K562 (cell line): Measurements from ENCODE around the gene STPG4. TPM values are rescaled to one million over a fixed set of nuclear protein-coding genes. Genes with fewer than 3 reads are reported as not detected.

ENCODE experiments used
- ATAC-seq: fragments of 200-7000 bp; cut with Tn5 transposase; 3 replicates; pipeline ENCODE4 v1.9.1; 2020; ENCODE audit warnings: moderate library complexity
- BruUV-seq: library from RNA; stranded (reverse); fragments of 400-500 nt; replicated peaks from 2 replicates; lab custom pipeline; 2021; lab: Mats Ljungman, UMichigan
- CTCF ChIA-PET: fragments of 300-600 bp; formaldehyde crosslinking; extraction: SDS; loops from one replicate; lab custom pipeline; 2021; ENCODE audit warnings: low intra/inter-chr PET ratio; lab: Yijun Ruan, JAX
- POLR2A ChIA-PET: fragments of 300-600, 350-650 bp; sonication (Branson Sonifier 250); formaldehyde crosslinking; extraction: SDS; loops from one replicate; lab custom pipeline; 2021; ENCODE audit warnings: antibody characterized with exemption, inconsistent platforms; lab: Yijun Ruan, JAX
- DNase-seq, 4 experiments: peaks; one replicate each; pipeline versions ENCODE4 v3.0.0 to v3.0.0-alpha.2; 2011 to 2018; ENCODE audit warnings: low spot score in 3 of 4, mixed read lengths in 3 of 4; ENCODE audit errors: extremely low read depth in 1 of 4
- FAIRE-seq: peaks from 2 replicates; lab custom pipeline; 2011; peaks lifted over from hg19 to GRCh38; lab: Jason Lieb, UNC
- H2AFZ ChIP-seq: 2 replicates; pipeline ENCODE4 v1.6.0; 2011; ENCODE audit warnings: low read depth, low read length, control low read depth, inconsistent platforms
- H3K27ac ChIP-seq: fragments of 200-600 bp; 3 replicates; pipeline ENCODE4 v1.8.0; 2011; ENCODE audit warnings: low read depth, mild to moderate bottlenecking, control low read depth, inconsistent platforms, low read length, moderate library complexity, mixed read lengths; ENCODE audit errors: extremely low read depth
- H3K27me3 ChIP-seq, 2 experiments: fragments of 300-600 bp in 1 of 2; 2 replicates in 1 of 2; 3 replicates in 1 of 2; pipeline versions ENCODE4 v1.6.0 to v1.8.0; 2011; ENCODE audit warnings: inconsistent platforms in 2 of 2, low read length in 2 of 2, mild to moderate bottlenecking in 1 of 2, mixed read lengths in 1 of 2, moderate library complexity in 1 of 2; ENCODE audit not compliant: control insufficient read depth in 2 of 2, insufficient read depth in 2 of 2
- H3K36me3 ChIP-seq: fragments of 300-600 bp; 3 replicates; pipeline ENCODE4 v1.8.0; 2011; ENCODE audit warnings: mild to moderate bottlenecking, low read length, inconsistent platforms; ENCODE audit not compliant: control insufficient read depth, insufficient read depth
- H3K4me1 ChIP-seq, 2 experiments: fragments of 200-600 bp in 1 of 2; replicated peaks in 1 of 2; 2 replicates in 1 of 2; 3 replicates in 1 of 2; pipeline versions ENCODE4 v1.5.1 to v1.8.0; 2011; ENCODE audit warnings: inconsistent platforms in 2 of 2, low read length in 2 of 2, mild to moderate bottlenecking in 1 of 2, mixed read lengths in 1 of 2, moderate library complexity in 1 of 2; ENCODE audit not compliant: control insufficient read depth in 2 of 2, insufficient read depth in 2 of 2
- H3K4me2 ChIP-seq: 2 replicates; pipeline ENCODE4 v1.6.1; 2011; ENCODE audit warnings: low read length, control low read depth, inconsistent platforms, mixed read lengths; ENCODE audit not compliant: insufficient read depth
- H3K4me3 ChIP-seq: fragments of 200-600 bp; sonication (generic), shearing (Covaris generic); 2 replicates; pipeline ENCODE4 v1.5.1; 2016; ENCODE audit warnings: control low read depth, inconsistent platforms
- H3K79me2 ChIP-seq: fragments of 200-600 bp; 3 replicates; pipeline ENCODE4 v1.8.0; 2011; ENCODE audit warnings: low read length, inconsistent platforms; ENCODE audit not compliant: control insufficient read depth, insufficient read depth
- H3K9ac ChIP-seq, 2 experiments: 2 replicates each; pipeline versions ENCODE4 v1.6.0 to v1.6.1; 2011; ENCODE audit warnings: low read depth in 2 of 2, low read length in 2 of 2, control low read depth in 1 of 2, inconsistent platforms in 1 of 2, mild to moderate bottlenecking in 1 of 2, mixed read lengths in 1 of 2; ENCODE audit not compliant: insufficient read depth in 1 of 2
- H3K9me1 ChIP-seq: one replicate; pipeline ENCODE4 v1.6.0; 2011; ENCODE audit warnings: inconsistent platforms, mild to moderate bottlenecking, low read length, moderate library complexity; ENCODE audit not compliant: control insufficient read depth, insufficient read depth
- H3K9me3 ChIP-seq: replicated peaks from 2 replicates; pipeline ENCODE4 v1.5.1; 2011; ENCODE audit warnings: low read depth, low read length, inconsistent platforms; ENCODE audit not compliant: control insufficient read depth, insufficient read depth
- H4K20me1 ChIP-seq: replicated peaks from 2 replicates; pipeline ENCODE4 v1.6.1; 2011; ENCODE audit warnings: low read length, inconsistent platforms, mixed read lengths; ENCODE audit not compliant: control insufficient read depth, insufficient read depth
- FOXJ3 ChIP-seq: sonication (generic); formaldehyde crosslinking; IDR thresholded peaks from 2 replicates; pipeline ENCODE4 v1.4.0; 2020; ENCODE audit warnings: mild to moderate bottlenecking, missing genetic modification reagents
- HDGF ChIP-seq: fragments of 450-650 bp; IDR thresholded peaks from 2 replicates; pipeline ENCODE4 v1.6.1; 2016
- U2AF1 ChIP-seq: fragments of 200-400 bp; formaldehyde crosslinking; optimal IDR thresholded peaks from 2 replicates; pipeline ENCODE3; 2017; ENCODE audit warnings: mild to moderate bottlenecking, low read depth, low read length, moderate library complexity
- ZNF143 ChIP-seq: sonication (generic); formaldehyde crosslinking; IDR thresholded peaks from 2 replicates; pipeline ENCODE4 v1.9.0; 2022; ENCODE audit warnings: mild to moderate bottlenecking, missing genetic modification reagents
- WGBS: fragments of 100-300 bp; shearing (Covaris generic); methylation state at CpG from one replicate; pipeline ENCODE4 v1.1.6; 2016; ENCODE audit warnings: low coverage, mixed read lengths; ENCODE audit not compliant: insufficient coverage; ENCODE audit errors: missing lambda C conversion rate; 5-methylcytosine and 5-hydroxymethylcytosine counted together
- in situ Hi-C: fragments of 300-500 bp; cut with MboI; formaldehyde crosslinking; loops from 4 replicates; pipeline ENCODE4 v1.15.0; 2018; ENCODE audit warnings: inconsistent platforms, mixed read lengths
- intact Hi-C: fragments of 100-400 bp; cut with micrococcal nuclease; formaldehyde crosslinking; loops from 2 replicates; pipeline ENCODE4 v1.14.2; 2022
- polyA plus RNA-seq, 8 experiments: library from polyadenylated mRNA; depleted of rRNA in 4 of 8; stranded (reverse) in 5 of 8; unstranded in 3 of 8; fragments of >200 nt; fragmentation: Nextera tagmentation in 2 of 8; fragmentation: Illumina TruSeq in 1 of 8; extraction: Ambion mirVana in 2 of 8; extraction: Trizol in 1 of 8; gene quantifications; 2 replicates each; pipeline versions ENCODE4 v1.2.1 to v1.2.3, GENCODE V29; 2011 to 2014; ENCODE audit warnings: inconsistent platforms in 1 of 8, missing spikeins in 1 of 8
- total RNA-seq, 7 experiments: library from RNA; depleted of rRNA in 6 of 7; stranded (reverse); fragments of >200 nt in 6 of 7; fragmentation: Illumina TruSeq in 2 of 7; extraction: Trizol in 2 of 7; gene quantifications; 2 replicates each; pipeline versions ENCODE4 v1.2.1 to v1.2.3, GENCODE V29; 2011 to 2021; ENCODE audit warnings: low replicate concordance in 1 of 7
- TF ChIP-seq, protein P1 (sequence below): sonication (generic); formaldehyde crosslinking; IDR thresholded peaks from 2 replicates; pipeline ENCODE4 v1.9.0; 2022; ENCODE audit warnings: mild to moderate bottlenecking, missing genetic modification reagents
- TF ChIP-seq, protein P2 (sequence below): IDR thresholded peaks from 2 replicates; pipeline ENCODE4 v1.6.1; 2016; ENCODE audit warnings: missing genetic modification characterization, missing compliant biosample characterization

STPG4 gene
- total and polyA plus RNA-seq, 9 of the 15 experiments (the other 6 are each of a cell fraction or from before 2014, with no cell fraction given): 0.10 to 0.68 (median 0.22) TPM; not detected in 6

DNA sequence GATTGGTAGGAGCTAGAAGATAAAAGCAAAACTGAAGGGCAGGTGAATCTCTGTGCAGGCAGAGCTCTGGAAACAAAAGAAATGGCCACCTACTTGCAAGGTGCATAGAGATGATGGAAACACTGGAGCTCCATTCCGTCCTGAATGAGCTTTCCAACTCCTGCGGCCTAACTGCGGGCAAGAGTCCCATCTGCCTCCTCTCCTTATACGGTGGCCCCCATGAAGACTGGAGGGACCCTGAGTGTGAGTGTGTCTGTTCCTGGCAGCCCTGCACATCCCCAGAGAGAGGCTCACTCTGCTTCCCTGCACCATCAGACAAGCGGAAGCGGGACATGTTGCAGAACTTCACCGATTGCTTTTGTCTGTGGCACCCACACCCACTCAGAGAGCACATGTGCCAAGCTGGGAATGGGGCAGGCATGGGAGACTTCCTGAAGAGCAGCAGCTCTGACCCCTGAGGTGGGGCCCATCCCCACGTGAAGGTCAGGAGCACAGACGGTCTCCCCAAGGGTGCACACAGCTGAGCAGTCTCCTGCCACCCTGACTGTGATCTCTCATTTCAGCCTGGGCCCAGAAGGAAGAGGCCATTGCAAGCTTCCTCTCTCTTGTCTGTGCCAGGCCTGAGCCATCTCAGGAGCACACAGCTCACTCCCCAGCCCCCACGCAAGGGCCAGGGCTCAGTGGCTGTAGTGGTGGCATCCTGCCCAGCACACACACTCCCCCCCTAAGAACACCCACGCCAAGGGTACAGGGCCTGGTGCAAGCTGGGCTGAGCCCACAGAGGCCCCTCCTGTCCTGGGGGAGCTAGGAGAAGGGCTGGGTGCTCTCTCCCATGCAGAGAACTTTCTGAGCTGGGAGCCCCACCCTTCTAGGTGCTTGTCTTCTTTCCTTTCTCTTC, 75.3 kb downstream of the STPG4 start:
- peaks cover 11 to 29% of the 10 kb centered on the region in 2 experiments for H3K4me1 ChIP-seq
- intact Hi-C loops: no loop called here
- no TSS peak for BruUV-seq
- no peaks in the 10 kb centered on the region for H3K9me1 ChIP-seq
- ATAC-seq (no peak), DNase-seq (no peak), FAIRE-seq (no peak)
- POLR2A ChIA-PET: interaction anchor here (0.6 to 1.4 kb wide), 8 partner anchors 9 to 193 kb away, joined by 3 to 7 read pairs (median 4); no protein-coding TSS in a partner anchor
- no peaks in the 10 kb centered on the region for H3K79me2 ChIP-seq
- no peak overlapping the region for H3K27ac ChIP-seq
- H3K4me3 ChIP-seq: no peak overlapping the region
- H3K9ac ChIP-seq: peak overlapping the region in 1 of 2 experiments; percentile 74; a peak in 1 of 4 replicates
- 33% methylated on average over 11 of the region's 11 CpGs for WGBS
- H4K20me1 ChIP-seq: peaks cover 25% of the 10 kb centered on the region
- in situ Hi-C loops: no loop called here
- TF ChIP-seq, protein P1, sequence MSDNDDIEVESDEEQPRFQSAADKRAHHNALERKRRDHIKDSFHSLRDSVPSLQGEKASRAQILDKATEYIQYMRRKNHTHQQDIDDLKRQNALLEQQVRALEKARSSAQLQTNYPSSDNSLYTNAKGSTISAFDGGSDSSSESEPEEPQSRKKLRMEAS (CRISPR knock-in tag): 0 out of 2 replicates have a peak, but pooled peaks have one; percentile 21
- TF ChIP-seq, protein P2, sequence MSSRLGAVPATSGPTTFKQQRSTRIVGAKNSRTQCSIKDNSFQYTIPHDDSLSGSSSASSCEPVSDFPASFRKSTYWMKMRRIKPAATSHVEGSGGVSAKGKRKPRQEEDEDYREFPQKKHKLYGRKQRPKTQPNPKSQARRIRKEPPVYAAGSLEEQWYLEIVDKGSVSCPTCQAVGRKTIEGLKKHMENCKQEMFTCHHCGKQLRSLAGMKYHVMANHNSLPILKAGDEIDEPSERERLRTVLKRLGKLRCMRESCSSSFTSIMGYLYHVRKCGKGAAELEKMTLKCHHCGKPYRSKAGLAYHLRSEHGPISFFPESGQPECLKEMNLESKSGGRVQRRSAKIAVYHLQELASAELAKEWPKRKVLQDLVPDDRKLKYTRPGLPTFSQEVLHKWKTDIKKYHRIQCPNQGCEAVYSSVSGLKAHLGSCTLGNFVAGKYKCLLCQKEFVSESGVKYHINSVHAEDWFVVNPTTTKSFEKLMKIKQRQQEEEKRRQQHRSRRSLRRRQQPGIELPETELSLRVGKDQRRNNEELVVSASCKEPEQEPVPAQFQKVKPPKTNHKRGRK (tag): peak; percentile 54; the same call in 1 of the 2 replicates
- TF ChIP-seq ZNF143 (CRISPR knock-in tag): 0 out of 2 replicates have a peak, but pooled peaks have one; percentile 32
- no peak for TF ChIP-seq U2AF1
- TF ChIP-seq FOXJ3: no peak
- no peak for TF ChIP-seq HDGF
- no peak overlapping the region for H2AFZ ChIP-seq
- H3K9me3 ChIP-seq: no peaks in the 10 kb centered on the region
- H3K4me2 ChIP-seq: no peak overlapping the region; the same call in 1 of the 2 replicates
- no peaks in the 10 kb centered on the region for H3K27me3 ChIP-seq
- no peaks in the 10 kb centered on the region for H3K36me3 ChIP-seq
- CTCF ChIA-PET: no interaction called here
